ENCODE data around the gene HADHB.
"Not testable (repeated sequence)": the region's sequence is repeated elsewhere in the genome, so short reads cannot be mapped to it uniquely, and the experiment has no call there.

The HADHB gene

DNA sequence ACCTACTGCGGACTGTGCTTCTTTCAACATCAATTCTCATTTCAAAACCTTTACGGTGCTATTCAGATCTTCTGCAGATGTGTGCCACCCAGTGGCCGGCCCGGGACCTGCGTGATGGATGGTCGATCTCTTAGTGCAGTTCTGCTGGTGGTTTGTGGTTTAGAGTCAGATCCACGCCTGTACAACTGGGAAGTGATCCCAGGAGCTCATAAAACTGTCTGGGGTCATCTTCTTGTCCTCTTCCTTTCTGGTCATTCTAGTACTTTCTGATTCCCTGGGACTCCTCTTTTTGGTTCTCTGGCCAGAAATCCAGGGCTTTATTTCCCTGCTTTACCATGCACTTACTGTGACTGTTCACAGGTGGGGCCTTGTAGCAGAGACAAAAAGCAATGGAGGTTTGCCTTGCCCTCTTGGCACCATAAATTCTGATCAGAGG, 85.4 kb downstream of the HADHB start:
- peak; percentile 58 for DNase-seq (ENCODE audit: low spot score)

DNA sequence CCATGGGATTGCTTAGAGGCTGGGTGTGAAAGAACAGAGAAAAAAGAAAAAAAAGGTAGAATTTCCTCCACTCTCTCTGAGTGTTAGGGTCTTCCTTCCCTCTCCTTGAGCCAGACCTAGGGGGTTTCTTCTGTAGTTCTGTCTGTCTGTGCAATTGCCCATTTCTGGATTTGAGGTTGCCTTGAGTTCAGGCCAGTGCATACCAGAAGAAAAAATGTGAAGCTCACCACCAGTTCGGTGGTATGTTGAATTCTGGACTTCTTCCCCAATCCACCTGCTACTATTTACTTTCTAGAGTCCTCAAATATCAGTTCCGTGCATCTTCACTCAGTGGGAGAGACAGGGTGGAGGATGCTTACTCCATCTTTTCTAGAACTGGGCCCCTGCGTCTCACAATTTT, 85.9 kb downstream of the HADHB start:
- no peak for DNase-seq (ENCODE audit: low spot score)

DNA sequence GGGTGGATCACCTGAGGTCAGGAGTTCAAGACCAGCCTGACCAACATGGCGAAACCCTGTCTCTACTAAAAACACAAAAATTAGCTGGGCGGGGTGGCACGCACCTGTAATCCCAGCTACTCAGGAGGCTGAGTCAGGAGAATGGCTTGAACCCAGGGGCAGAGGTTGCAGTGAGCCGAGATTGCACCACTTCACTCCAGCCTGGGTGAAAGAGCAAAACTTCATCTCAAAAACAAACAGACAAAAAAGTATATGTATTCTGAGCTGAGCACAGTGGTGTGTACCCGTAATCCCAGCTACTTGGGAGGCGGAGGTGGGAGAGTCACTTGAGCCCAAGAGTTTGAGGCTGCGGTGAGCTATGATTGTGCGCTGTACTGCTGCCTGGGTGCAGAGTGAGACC, 86.6 kb downstream of the HADHB start:
- DNase-seq (ENCODE audit: low spot score): not testable (repeated sequence)

DNA sequence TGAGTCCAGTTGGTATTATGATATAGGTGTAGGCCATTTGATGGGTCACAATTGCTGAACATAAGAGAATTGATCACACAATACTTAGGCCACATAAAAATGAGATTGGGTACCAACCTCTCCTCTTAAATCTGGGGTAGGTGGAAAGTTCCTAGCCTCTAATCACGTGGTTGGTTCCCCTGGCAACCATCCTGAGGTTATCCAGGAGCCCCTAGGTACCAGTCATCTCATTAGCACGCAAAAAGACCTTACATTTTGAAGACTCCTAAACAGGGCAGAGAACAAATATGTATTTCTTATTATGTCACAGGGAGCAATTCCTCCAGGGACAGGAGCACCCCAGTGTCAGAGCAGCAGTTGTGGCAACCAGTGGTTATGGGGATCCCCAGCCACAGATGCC, 88.6 kb downstream of the HADHB start:
- no peak for DNase-seq (ENCODE audit: low spot score)

DNA sequence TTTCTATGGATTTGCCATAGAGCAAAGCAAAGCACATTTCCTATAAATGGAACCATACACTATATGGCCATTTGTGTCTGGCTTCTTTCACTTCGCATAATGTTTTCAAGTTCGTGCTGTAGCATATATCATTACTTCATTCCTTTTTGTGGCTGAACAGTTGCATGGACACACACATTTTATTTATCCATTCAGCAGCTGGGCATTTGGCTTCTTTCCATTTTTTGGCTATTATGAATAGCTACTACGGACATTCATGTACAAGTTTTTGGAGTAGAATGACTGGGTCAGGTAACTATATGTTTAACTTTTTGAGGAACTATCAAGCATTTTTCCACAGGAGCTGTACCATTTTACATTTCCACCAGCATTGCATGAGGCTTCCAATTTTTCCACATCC, 90.5 kb downstream of the HADHB start:
- no peak for DNase-seq (ENCODE audit: low spot score)

DNA sequence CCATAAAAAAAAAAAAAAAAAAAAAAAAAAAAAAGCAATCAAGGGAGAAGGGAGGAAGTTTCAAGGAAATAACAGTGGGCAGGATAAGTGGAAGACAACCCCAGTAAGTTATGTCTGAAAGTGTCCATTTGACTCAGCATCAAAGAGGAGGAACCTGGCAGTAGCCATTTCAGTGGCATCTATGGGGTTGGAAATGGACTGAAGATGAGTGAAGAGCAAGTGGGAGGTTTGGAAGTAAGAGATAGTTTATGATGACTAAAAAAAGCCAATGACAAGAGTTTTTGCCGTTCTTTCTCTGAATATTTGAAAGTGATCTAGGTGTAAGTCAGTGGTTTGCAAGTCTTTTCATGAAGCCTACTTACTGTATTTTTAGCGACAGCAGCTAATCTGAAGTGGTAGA, 92.0 kb downstream of the HADHB start:
- DNase-seq (ENCODE audit: low spot score): no peak

DNA sequence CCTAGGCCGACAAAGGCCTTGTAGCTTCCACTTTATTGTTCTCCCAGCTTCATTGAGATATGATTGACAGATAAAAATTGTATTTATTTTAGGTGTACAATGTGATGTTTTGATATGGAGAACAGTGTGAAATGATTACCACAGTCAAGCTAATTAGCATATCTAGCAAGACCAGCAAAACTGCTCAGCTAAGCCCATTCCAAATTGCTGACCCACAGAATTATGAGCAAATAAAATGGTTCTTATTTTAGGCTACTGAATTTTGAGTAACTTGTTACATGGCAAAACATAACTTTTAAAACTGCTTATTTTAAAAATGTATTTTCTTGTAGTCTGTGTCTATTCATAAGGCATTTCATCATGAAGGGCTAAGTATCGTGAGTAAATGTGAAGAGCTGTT, 92.6 kb downstream of the HADHB start:
- no peak for DNase-seq (ENCODE audit: low spot score)

Measured in kidney capillary endothelial cell (primary cell).